Measurements from ENCODE around the gene ALDH18A1. TPM values are rescaled to one million over a fixed set of nuclear protein-coding genes. Genes with fewer than 3 reads are reported as not detected.

ALDH18A1 gene
- total RNA-seq, 4 donors from 2014 or later = 66.6 to 134 (median 96.5) TPM

DNA sequence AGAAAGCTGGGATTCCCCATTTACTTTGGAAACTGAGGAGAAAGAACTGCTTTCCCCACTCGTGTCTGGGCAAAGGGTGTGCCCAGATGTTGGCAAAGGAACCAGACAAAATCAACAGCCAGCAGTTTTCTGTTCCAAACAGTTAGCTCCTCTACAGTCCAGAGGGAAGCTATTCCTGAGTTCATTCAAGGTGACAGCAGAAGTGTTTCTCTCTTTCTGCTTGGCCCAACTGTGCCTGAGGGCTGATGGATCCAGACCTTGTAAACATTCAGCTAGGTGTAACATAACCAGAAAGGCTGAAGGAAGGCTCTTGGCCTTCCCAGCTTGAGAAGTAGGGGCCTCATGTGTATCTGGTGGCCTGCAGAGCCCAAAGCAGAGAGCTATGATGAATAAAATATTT, 7.0 kb upstream of the ALDH18A1 start:
- peaks cover 36 to 46% of the 10 kb centered on the region in 2 donors for H3K4me1 ChIP-seq
- H3K27me3 ChIP-seq = no peaks in the 10 kb centered on the region
- peak in 1 of 2 donors; percentile 45 for TF ChIP-seq POLR2A (IDR thresholded peaks at IDR 0.05)
- TF ChIP-seq, protein P1, sequence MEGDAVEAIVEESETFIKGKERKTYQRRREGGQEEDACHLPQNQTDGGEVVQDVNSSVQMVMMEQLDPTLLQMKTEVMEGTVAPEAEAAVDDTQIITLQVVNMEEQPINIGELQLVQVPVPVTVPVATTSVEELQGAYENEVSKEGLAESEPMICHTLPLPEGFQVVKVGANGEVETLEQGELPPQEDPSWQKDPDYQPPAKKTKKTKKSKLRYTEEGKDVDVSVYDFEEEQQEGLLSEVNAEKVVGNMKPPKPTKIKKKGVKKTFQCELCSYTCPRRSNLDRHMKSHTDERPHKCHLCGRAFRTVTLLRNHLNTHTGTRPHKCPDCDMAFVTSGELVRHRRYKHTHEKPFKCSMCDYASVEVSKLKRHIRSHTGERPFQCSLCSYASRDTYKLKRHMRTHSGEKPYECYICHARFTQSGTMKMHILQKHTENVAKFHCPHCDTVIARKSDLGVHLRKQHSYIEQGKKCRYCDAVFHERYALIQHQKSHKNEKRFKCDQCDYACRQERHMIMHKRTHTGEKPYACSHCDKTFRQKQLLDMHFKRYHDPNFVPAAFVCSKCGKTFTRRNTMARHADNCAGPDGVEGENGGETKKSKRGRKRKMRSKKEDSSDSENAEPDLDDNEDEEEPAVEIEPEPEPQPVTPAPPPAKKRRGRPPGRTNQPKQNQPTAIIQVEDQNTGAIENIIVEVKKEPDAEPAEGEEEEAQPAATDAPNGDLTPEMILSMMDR (IDR thresholded peaks at IDR 0.05) = no peak
- intact Hi-C loops (cut with DNase I) = no loop called here
- no peaks in the 10 kb centered on the region for H3K9me3 ChIP-seq
- peak; percentile 58 to 70 for DNase-seq
- peak overlapping the region; percentile 75 to 94 (median 87) for H3K27ac ChIP-seq
- no peak overlapping the region for H3K4me3 ChIP-seq (replicated peaks in 1 of 3)
- no peaks in the 10 kb centered on the region for H3K36me3 ChIP-seq
- 7 to 11% methylated on average over 1 of the region's 1 CpG for WGBS, 2 donors

DNA sequence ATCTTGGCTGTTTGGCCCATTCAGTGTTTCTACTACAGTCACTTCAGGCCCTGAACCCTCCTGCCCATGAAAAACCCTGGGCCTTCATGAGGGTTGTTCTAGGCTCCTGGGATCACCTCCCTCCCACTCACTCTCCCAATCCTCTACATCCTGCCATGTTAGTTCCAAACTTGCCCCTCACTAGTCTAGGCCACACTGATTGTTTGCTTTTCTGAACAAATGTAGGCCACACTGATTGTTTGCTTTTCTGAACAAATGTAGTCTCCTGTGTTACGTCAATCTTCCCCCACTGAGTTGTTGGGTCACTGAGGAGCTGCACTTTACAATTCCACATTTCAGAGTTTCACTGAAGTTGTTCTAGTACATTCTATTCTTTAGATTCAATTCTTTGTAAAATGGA, 5.3 kb upstream of the ALDH18A1 start:
- no peaks in the 10 kb centered on the region for H3K27me3 ChIP-seq
- WGBS, 2 donors = 54 to 58% methylated on average over 1 of the region's 1 CpG
- H3K36me3 ChIP-seq = no peaks in the 10 kb centered on the region
- H3K27ac ChIP-seq = peak overlapping the region; percentile 75 to 94 (median 87)
- DNase-seq = no peak
- TF ChIP-seq, protein P1 (IDR thresholded peaks at IDR 0.05) = no peak
- no peak for TF ChIP-seq POLR2A (IDR thresholded peaks at IDR 0.05)
- intact Hi-C loops (cut with DNase I) = no loop called here
- H3K4me3 ChIP-seq (replicated peaks in 1 of 3) = no peak overlapping the region
- no peaks in the 10 kb centered on the region for H3K9me3 ChIP-seq
- H3K4me1 ChIP-seq = peaks cover 41 to 51% of the 10 kb centered on the region in 2 donors

DNA sequence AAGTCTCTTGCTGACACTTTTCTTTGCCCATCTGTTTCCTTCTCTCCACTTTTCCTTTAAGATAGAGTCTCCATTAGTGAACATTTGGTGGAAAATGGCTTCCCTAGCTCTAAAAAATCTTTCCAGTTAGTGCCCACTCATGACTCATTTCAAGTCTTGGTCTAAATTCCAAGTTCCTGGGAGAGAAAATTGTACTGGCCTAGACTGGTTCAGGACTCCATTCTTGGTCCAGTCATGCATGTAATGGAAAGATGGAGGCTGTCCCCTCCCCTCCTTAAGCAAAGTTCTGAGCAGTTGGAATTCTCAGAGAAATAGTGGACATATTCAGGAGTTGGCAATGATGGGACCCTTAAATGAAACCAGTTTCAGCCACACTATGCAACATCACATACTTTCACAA, 3.8 kb upstream of the ALDH18A1 start:
- intact Hi-C loops (cut with DNase I) = no loop called here
- Histone ChIP-seq H3K4me1 (peaks cover 42 to 57% of the 10 kb centered on the region in 2 donors), H3K27ac (peak overlapping the region; percentile 75 to 94 (median 88)), H3K27me3 (no peaks in the 10 kb centered on the region), H3K36me3 (no peaks in the 10 kb centered on the region), H3K9me3 (no peaks in the 10 kb centered on the region), H3K4me3 (replicated peaks in 1 of 3) (no peak overlapping the region)
- peak in 1 of 2 donors; percentile 10 for TF ChIP-seq POLR2A (IDR thresholded peaks at IDR 0.05)
- TF ChIP-seq, protein P1 (IDR thresholded peaks at IDR 0.05) = no peak
- peak; percentile 16 to 31 for DNase-seq

DNA sequence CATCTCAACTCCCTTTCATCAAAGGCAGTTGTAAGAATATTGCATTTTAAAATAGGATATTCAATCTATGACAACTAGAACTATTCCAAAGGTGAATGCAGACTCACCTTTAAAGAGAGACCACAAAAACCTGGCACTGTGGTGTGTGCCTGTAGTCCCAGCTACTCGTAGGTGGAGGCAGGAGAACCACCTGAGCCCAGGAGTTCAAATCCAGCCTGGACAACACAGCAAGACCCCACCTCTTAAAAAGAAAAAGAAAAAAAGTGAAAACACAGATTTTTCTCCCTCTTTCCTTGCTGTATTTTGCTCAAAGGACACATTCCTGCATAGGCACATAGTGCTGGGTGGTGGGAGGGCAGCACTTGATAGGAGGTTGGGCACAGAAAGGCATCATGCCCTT, 739 bp upstream of the ALDH18A1 start:
- Histone ChIP-seq H3K36me3 (peaks cover 0 to 3% of the 10 kb centered on the region in 2 donors), H3K27ac (no peak overlapping the region), H3K9me3 (no peaks in the 10 kb centered on the region), H3K4me3 (replicated peaks in 1 of 3) (peak overlapping the region in 1 of 3 donors; percentile 77), H3K4me1 (peaks cover 27 to 39% of the 10 kb centered on the region in 2 donors), H3K27me3 (no peaks in the 10 kb centered on the region)
- 32 to 100% methylated on average over 1 of the region's 1 CpG for WGBS, 2 donors
- TF ChIP-seq, protein P1 (IDR thresholded peaks at IDR 0.05) = no peak
- no peak for TF ChIP-seq POLR2A (IDR thresholded peaks at IDR 0.05)
- intact Hi-C loops (cut with DNase I) = no loop called here
- DNase-seq = no peak

DNA sequence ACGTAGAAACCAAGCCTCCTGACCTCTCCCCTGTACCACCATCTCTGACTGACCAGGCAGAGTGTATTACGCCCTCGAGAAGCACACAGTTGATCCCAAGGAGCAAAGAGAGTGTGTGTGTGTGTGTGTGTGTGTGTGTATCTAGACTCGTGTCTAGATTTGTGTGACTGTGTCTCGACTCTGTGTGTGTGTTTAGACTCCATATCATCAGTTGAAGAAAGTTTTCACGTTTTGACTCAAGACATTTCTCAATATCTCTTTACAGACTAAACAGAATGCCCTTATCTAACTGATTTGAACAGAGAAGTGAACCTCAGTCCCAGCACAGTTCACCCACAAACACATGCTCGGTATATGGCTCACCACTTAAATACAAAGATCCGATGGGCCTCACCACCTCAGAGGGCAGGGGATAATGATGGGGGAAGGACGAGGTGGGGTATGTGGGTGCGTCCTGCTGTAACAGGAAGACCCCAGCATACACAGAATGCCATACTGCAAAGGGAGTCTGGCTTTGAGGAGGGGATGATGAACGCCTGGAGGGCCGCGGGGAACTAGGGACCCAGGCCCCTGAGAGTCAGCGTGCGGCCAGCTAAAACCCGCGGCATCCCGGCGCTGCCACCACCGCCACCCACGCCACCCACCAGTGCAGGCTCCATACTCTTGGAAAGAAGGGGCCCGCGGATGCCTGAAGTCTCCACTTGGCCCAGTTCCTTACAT, 780 bp downstream of the ALDH18A1 start:
- intact Hi-C loops (cut with DNase I) = no loop called here
- H3K27me3 ChIP-seq = no peaks in the 10 kb centered on the region
- peak overlapping the region; percentile 3 to 81 (median 77) for H3K4me3 ChIP-seq (replicated peaks in 1 of 3)
- H3K4me1 ChIP-seq = peaks cover 21 to 25% of the 10 kb centered on the region in 2 donors
- DNase-seq = no peak
- peak overlapping the region in 2 of 3 donors; percentile 52 to 59 for H3K27ac ChIP-seq
- WGBS, 2 donors = 7% methylated on average over 22 to 23 of the region's 23 CpGs
- H3K36me3 ChIP-seq = peaks cover 12 to 15% of the 10 kb centered on the region in 2 donors
- no peaks in the 10 kb centered on the region for H3K9me3 ChIP-seq
- TF ChIP-seq POLR2A (IDR thresholded peaks at IDR 0.05) = no peak
- TF ChIP-seq, protein P1 (IDR thresholded peaks at IDR 0.05) = no peak

All from thyroid gland (tissue), 4 donors.